HG03469 (cell line): Measurements from ENCODE around the gene TMEM255B.

ENCODE experiments used
- ATAC-seq: cut with Tn5 transposase; IDR thresholded peaks from one replicate; pipeline ENCODE4 v1.9.1; 2021; ENCODE audit warnings: mild to moderate bottlenecking, moderate library complexity, moderate number of reproducible peaks; ENCODE audit not compliant: unreplicated experiment

The TMEM255B gene

DNA sequence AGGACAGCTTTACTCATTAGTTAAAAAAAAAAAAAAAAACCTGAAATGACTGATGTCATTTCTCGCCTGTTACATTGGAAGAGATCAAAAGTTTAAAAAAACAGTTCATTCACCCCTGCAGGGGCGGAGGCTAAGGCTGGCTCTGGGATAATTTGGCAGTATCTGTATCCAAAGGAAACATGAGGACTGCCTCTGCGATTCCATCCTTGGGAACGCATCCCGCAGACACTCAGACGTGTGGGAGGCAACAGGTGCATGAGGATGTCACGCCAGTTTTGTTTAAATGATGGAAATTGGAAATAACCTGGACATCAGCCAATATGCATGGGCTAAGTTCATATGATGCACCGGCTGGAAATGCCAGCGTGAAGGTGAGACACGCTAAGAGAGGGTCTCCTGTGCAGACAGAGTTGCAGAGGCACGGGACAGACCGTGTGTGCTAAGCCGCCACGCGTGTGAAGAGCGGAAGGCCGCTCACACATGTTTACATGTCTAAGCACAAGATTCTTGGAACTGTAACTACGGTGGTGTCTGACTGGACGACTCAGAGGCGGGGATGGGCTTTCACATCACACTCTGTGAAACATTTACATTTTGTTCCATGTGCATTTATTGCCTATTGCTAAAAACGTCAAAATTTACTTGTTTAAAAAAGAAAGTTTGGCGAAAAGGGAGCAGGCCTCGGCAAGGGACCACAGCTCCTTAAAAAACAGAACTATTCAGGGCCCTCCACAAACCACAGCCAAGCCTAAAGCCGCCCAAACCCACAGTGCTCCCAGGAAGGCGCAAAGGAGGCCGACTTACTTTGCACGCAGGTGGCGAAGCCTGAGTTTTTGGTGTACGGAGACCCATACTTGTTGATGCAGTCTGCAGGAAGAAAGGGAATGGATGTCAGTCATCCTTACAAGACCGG, 87.0 kb downstream of the TMEM255B start:
- no peak for ATAC-seq

DNA sequence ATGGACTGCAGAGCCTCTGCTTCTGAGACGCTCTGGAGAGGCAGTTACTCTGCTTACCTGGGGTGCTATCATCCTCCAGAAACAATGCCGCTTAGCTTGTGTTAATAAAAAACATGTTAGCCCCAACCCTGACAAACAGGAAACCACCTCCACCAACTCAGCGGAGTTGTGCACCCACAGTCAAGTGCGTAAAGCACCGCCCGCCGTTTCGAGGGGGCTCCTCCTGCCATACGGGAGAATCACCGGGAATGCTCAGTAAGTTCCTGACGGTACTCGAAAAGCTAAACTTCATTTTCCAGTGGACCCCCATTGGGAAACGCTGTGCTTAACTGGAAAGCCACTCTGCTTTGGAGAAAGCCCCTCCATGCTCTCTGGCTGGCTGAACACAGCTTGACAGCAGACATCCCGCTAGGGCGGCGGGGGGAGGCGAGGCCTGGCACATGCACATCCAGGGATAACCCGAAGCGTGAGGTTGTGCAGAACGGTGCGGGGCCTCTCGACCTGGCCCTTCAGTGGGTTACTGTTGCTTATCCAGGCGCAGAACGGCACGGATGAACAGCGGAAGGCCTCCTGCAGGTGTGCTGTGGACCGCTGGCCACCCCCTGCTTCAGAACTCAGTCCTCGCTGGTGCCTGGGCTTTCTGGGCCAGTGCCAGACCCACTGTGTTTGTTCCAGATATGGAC, 87.8 kb downstream of the TMEM255B start:
- no peak for ATAC-seq

DNA sequence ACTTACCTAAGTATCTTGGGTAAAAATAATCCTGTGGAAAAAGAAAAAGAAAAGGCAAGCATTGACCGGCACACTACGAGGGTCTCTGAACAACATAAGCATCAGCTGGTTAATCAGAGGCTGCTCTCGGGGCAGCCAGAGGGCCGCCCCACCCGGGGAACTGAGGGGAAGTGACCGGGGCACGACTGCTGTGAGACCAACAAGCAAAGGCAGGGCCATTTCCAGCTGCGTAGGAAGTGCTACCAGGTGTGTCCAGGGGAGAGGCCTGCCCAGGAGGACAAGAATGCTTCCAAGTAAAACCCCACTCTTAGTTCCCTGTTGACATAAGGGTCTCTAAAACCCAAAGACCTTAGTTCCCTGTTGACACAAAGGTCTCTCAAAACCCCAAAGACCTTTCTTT, 89.0 kb downstream of the TMEM255B start:
- ATAC-seq, result no peak

DNA sequence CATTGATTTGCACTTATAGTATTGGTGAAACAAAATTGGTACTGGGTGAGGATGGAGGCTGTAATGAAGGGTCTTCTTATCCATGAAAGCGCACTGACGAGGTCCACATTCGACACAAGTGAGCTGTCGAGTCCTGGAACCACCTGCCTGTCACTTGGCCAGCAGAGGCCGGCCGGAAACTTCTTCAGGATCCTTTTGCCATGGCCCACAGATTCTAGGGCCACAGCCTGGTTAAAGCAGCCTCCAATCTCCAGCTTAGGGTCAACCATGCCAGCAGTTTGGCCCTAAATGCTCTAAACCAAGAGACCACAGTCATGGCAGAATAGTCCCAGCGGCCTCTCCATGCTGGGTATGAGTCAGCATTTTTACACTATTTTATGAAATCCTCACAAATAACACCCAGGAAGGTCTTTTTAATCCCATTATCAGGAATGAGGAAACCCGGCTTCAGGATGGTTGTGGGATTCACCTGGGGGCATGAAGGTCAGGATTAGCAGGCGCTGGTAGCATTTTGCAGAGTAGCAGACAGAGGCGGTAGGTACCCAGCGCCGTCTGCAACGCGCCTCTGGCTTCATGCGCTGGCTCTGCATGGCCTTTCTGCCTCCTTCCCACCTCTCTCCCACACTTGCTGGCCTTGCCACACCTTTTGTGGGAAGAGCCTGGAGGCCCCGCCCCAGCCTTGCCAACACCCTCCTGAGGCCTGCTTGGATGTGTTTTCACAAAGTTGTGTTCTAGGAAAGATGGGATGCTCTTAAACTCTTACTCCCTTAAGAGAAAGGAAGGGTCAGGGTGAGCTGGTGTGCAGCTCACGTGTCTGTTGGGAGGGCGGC, 89.6 kb downstream of the TMEM255B start:
- ATAC-seq, result no peak

DNA sequence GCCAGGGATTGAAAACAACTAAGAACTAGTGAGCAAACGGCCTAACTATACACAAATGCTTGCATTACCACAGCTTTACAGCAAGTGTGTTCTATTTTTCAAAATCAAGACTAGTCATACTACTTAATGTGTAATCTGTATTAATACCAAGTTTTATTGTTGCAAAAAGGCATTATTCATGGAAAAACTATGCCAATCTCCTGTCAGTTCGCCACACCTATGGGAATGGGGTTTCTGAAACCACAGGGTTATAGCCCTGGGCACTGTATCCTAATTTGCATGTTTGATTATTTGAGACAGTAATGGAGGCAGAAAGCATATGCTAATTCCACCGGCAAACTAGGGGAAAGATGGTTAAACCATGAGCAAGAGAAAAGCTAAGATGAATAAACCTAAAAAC, 90.5 kb downstream of the TMEM255B start:
- ATAC-seq, result no peak

DNA sequence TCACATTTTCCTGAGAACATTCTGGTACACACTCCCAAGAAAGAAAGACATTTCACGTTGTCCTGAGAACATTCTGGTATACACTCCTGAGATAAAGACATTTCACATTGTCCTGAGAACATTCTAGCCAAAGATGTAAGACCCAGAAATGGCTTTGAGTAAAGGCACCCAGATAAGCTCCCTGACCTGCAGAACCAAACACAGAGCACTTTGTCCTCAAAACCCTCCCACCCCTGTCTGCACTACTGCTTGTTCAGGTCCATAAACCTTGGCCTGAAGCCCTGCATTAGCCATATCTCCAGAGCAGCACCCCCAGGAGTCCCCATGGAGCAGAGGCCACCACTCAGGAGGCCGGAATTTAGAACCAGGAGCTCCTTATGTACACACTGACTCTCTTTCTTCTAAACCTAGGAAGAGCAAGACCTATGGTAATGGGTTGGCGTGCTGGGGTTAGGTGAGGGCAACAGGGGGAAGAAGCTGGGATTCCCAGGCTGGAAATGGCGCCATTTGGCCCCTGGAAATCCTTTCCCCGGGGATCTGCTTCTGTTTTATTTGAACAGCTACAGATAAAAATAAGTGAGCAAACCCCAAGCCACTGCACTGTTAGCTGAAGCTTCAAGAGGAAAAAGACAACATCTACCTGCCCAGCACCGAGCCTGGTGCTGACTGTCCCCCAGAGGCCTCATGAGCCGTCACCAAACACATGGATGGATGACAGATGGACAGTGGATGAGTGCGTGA, 91.1 kb downstream of the TMEM255B start:
- no peak for ATAC-seq

DNA sequence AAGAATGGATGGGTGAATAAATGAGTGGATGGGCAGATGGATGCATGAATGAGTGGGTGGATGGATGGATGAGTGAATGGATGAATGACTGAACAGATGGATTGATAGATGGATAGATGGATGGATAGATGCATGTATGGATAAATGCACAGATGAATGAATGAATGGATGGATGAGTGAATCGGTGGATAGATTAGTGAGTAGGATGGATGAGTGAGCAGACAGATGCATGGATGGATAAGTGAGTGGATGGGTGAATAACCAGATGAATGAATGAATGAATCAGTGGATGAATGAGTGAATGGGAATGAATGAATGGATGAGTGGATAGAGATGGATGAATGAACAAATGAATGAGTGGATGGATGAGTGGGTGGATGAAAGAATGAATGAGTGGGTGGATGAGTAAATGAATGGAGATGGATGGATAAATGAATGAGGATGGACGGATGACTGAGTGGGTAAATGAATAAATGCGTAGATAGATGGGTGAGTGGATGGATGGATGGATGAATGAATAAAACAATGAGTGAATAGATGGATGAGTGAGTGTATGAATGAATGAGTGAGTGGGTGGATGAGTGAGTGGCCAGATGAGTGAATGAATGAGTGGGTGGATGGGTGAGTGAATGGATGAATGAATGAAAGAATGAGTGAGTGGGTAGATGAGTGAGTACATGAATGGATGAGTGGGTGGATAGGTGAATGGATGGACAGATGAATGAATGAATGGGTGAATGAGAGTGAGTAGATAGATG, 91.9 kb downstream of the TMEM255B start:
- ATAC-seq, result no peak

DNA sequence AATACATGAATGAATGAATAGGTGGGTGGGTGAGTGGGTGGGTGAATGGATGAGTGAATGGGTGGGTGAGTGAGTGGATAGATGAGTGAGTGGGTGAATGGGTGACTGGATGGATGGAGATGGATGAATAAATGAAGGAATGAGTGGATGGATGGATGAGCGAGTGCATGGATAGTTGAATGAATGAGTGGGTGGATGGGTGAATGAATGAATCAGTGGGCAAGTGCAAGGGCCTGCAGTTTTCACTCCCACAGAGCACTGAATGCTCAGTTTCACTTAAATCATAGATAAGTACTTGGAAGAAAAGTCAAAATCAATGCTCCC, 92.4 kb downstream of the TMEM255B start:
- ATAC-seq, result no peak

DNA sequence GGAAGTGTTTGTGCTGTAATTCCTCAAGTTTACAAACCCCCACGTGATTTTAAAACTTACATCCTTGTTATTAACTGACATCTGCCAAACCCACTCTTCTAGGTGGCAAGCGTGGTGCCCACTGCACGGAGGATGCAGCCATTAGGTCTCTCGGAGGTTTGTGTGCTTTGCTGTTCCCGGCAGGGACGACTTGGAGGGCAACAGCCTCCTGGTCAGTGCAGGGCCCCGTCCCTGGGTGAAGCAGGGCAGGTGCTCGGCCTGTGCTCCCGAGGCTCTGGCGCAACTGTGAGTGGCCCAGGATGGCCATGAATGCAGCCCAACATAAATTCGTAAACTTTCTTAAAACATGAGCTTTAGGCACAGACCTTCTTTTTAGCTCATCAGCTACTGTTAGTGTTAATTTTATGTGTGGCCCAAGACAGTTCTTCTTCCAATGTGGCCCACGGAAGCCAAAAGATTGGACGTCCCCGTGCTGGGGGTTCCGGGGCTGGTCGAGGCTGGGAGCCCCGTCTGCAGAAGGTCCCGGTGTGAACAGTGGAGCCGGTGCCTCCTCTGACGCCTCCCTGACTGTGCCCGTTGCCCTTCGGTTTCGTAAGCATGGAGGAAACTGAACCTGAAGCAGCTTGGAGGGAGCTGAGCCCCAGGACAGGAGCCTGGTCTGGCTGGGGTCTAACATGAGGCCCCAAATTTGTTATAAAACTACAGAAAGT, 93.0 kb downstream of the TMEM255B start:
- no peak for ATAC-seq

DNA sequence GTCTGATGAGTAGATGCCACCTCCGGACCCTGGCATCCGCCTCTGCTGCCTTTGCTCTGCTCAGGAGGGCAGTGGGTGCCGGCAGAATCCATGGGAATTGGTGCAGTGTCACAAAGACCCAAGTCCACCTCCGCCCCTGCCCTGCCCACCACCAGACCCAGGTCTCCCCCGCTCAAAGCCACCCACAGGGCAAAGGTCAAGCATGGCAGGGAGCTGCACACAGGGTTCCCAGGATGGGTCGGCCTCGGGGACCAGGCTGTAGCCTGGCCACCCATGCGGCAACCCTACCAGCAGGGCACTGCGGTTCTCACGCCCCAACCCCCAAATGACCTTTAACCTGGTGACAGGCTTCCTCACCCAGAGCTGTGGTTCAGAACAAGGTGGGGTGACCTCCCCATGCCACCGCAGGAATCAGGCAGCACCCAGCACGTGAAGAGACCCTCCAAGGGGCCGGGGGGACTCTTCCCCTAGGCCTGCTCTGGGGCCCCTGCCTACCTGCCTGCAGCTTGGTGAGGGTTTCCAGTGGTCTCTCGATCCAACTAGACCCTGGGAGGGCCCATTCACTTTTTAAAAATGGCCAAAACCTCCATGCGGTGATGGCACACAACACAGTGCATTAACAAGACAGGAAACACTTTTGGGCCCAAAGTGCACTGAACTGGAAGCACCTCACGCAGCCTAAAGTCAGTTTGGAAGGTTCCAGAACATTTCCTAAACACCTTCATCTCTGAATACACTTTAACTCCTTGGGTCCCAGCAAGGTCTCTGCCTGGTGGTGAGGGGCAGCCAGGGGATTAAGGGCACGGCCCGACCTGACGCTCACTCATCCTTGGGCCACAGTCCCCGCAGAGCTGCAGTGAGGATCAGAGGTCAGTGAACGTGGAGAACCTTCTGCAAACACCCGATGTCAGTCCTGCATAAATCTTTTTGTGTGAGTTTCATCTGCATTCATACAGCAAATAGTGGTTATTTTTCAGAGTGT, 93.8 kb downstream of the TMEM255B start:
- ATAC-seq, result no peak

DNA sequence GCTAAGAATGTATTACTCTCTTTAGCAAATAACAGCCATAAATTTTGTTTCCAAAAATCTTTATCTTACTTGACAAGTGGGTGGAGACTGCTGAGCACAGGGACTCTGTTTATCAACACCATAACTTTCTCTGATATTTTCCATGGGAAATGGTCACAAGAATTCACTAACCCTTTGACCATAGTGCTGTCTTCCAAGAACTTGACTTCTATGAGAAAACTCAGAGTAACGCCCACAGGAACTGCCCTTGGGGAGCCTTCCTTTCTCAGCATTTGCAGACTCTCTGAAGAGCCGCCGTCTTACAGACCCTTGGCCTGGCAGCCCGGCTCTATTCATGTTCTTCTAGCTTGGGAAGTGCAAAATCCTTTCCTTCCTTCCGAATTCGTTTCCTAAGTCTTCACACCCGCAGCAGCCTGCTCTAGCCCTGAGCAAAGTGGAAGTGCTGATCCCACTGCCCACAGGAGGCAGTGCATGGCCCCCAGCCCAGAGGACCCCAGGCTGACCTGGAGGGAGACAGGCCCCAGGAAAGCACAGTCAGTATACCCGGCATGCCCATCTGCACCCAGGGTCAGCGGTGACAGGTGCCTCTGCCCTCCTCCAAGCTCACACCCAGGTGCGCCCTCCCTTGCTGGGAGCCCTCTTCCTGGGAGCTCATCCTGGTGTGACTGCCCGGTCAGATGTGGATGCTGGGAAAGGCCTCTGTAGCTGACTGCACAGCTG, 94.7 kb downstream of the TMEM255B start:
- no peak for ATAC-seq

DNA sequence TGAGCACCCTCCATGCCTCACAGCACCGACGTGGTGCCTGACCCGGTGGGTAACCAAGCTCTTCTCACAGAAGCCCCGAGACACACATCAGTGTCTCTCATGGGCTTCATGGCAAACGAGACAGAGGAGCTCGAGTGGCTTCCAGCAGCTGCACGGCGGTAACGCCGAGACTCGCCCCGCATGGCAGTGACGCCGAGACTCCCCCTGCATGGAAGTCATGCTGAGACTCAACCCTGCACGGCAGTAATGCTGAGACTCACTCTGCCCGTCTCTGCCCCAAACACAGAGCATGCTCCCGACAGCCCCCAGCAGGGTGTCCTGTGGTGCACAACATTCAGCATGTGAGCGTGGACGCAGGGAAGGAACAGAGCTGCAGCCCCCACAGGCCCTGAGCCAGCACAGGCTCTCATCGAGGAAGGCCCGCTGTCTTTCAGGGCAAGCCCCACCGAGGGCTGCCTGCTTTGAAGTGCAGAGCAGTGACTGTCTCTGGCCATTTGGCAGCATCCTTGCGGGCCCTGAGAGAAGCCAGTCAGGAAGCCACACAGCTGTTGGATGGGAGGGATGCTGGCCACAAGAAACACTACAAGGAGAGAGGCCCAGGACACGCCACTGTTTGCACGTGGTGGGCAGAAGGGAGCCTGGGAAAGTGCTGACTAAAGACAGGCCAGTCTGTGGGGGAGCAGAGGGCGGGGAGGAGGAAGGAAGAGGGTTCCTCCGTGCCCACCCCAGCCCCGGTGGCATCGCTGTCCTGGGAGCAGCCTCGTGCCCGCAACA, 95.4 kb downstream of the TMEM255B start:
- no peak for ATAC-seq

DNA sequence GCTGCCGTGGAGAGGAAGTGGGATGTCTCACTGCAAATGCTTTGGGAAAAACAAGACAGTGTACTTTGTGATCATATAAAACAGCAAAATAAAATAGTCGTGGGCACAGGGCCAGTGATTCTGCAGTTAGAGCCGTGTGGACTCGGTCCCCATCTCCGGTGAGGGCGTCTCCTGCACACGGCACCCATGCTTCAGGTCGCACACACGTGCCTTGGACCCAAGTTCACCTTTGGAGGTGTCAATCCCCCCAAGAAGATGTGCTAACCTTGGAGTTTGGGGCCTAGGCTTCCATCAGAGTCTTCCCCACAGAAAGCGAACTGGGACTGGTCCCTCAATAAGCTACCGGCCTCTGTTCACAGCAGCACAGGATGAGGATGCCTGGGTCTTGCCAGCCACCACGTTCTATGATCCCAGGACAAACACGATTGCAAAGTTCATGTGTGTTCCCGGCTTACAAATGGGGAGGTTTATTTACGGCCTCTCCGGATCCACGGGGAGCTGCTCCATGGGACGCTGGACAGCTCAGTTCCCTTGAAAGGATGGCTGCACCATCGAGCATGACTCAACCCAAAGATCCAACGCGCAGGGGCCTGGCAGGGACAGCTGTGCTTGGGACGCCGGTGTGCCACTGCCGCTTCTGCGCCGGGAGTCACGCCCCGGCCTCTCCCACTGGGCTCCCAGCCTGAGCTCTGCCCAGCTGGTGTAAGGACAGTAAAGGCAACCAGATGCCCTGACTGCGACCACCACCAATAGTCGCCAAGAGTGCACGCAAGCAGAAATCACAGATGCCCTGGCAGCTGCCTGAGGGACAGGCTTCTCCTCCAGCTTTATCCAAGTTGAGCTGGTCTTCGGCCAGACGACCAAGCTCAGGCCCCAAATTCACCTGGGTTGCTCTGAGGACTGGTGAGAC, 96.2 kb downstream of the TMEM255B start:
- ATAC-seq, result no peak

DNA sequence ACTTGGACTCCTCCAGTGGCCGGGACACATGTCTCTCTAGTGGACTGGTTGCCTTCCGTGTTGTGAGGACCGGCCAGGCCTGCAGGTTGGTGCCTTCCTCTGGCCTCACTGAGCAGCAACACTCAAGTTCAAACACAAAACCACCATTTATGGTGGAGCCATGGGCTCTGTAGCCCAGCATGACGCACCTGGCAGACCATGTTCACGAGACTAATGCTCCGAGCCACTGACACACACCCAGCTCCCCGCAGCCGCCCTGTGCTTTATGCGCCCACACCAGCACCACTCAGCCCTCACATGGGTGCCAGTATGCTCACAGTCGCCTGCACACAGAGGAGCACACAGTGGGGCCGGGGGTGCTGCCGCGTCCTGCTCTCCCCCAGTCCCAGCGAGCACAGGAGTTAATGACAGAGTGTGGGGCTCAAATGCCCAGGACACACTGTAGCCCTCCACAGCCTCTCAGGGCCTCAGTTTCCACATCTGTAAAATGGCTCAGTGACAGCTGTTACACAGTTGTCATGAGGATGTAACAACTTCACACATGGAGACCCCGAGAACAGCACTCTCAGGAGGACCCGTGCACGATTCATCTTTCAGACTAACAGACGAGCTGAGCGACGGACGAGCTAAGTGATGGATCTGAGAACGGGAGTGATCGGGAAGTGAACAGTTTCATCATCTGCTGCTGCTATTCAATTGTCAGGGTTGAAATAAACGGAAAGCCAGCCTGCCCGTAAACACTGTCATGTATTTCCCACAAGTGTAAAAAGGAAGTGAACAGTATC, 97.1 kb downstream of the TMEM255B start:
- ATAC-seq, result no peak

DNA sequence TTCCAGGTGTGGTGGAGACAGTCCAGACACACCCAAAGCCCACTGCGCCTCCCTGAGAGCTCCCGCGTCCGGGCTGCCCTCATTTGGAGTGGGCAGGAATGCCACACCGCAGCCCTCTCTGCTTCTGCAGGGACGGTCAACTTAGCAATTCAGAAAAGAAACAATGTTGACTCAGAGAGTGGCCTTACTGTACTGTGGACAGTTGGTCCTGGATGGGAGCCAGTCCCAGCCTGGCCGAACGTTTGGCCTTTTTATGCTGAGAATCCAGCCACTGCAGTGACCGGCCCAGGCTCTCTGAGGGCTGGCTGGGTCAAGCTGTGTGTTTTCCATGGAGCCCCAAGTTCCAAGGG, 97.7 kb downstream of the TMEM255B start:
- no peak for ATAC-seq
